ENCODE data around the gene MAPT.

- TF ChIP-seq EZH2 (optimal IDR thresholded peaks at IDR 0.05; ENCODE audit: low read depth, low read length), result no peak
- no peak for TF ChIP-seq CTCF (IDR thresholded peaks at IDR 0.05; ENCODE audit: low read length)
- no peak for TF ChIP-seq EZH2phosphoT487 (IDR thresholded peaks at IDR 0.05; ENCODE audit: low read length)
Measured at GRCh38 chr17:45971698-45972141, 77.4 kb downstream of the MAPT start.
